Astrocyte of the spinal cord (primary cell): ENCODE data around the gene RFT1.

ENCODE experiments used
- DNase-seq: peaks from one replicate; pipeline ENCODE4 v3.0.0; 2011; ENCODE audit warnings: low read depth, low spot score
- H3K4me3 ChIP-seq: 2 replicates; pipeline ENCODE4 v1.5.1; 2011; ENCODE audit warnings: low read depth, mild to moderate bottlenecking, low read length, moderate library complexity
- in situ Hi-C: cut with HindIII; loops from 2 replicates; pipeline ENCODE4 v1.10.0; 2017; ENCODE audit warnings: low sequenced_read_pairs
- TF ChIP-seq, protein P1 (sequence below): IDR thresholded peaks from 2 replicates; pipeline ENCODE4 v1.5.1; 2012; ENCODE audit warnings: low read depth, mild to moderate bottlenecking, low read length, inconsistent platforms

RFT1 gene

GRCh38 chr3:53122933-53123305, 7.3 kb downstream of the RFT1 start:
- in situ Hi-C loops: no loop called here

DNA sequence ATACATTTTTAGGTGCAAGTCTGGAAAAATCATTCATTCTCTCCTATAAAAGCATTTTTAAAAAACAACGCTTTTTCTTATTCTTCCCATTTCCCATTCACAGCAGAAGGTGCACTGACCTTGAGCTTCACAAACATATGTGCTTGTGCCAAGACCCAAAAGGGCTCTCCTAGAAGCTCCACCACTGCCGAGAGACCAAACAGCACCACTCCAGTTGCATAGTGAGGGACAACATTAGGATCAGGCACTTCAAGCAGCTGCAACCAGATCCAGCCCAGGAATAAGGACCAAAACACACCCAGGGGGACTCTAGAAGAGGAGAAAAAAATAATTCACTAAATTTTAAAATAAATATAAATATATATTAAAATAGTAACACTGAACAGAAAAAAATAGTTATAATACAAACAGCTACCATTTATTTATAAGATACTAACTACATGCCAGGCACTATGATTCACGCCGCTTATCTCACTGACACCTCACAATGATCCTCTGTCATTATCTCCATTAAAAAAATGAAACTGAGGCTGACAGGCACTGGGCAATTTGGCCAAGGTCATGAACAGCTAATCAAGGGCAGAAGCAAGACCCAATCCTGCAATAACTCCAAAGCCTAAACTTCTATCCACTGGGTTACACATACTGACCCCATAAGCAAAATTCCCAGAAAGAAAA, 7.8 kb downstream of the RFT1 start:
- in situ Hi-C loops: no loop called here
- DNase-seq: no peak
- H3K4me3 ChIP-seq: no peak overlapping the region
- TF ChIP-seq, protein P1, sequence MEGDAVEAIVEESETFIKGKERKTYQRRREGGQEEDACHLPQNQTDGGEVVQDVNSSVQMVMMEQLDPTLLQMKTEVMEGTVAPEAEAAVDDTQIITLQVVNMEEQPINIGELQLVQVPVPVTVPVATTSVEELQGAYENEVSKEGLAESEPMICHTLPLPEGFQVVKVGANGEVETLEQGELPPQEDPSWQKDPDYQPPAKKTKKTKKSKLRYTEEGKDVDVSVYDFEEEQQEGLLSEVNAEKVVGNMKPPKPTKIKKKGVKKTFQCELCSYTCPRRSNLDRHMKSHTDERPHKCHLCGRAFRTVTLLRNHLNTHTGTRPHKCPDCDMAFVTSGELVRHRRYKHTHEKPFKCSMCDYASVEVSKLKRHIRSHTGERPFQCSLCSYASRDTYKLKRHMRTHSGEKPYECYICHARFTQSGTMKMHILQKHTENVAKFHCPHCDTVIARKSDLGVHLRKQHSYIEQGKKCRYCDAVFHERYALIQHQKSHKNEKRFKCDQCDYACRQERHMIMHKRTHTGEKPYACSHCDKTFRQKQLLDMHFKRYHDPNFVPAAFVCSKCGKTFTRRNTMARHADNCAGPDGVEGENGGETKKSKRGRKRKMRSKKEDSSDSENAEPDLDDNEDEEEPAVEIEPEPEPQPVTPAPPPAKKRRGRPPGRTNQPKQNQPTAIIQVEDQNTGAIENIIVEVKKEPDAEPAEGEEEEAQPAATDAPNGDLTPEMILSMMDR: no peak

More at GRCh38 chr3:53122933-53123305, 7.3 kb downstream of the RFT1 start:
- TF ChIP-seq, protein P1: no peak
- no peak overlapping the region for H3K4me3 ChIP-seq
- no peak for DNase-seq

DNA sequence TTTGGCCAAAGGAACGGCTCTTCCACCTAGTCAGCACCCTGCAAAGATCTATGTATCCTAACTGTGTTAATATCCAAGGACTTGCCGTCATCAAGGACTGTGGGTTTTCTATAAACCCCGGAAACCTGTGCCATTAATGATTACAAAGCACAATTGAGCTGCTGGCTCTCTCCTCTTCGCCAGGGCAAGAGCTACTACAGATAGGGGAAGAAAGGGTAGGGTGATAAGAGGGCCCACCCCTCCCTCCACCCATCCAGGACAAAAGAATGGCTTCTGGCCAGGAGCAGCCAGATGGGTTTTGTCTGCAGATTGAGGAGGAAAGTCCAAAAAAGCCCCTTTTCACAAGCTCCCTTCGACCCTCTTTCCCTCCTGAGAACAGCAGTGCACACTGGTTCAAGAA, 9.9 kb downstream of the RFT1 start:
- TF ChIP-seq, protein P1: no peak
- in situ Hi-C loops: no loop called here
- no peak for DNase-seq
- no peak overlapping the region for H3K4me3 ChIP-seq

GRCh38 chr3:53116956-53117355, 13.3 kb downstream of the RFT1 start:
- TF ChIP-seq, protein P1: no peak

GRCh38 chr3:53114412-53115074, 15.7 kb downstream of the RFT1 start:
- in situ Hi-C loops: no loop called here
- TF ChIP-seq, protein P1: no peak
- DNase-seq: no peak
- H3K4me3 ChIP-seq: no peak overlapping the region

More at GRCh38 chr3:53116956-53117355, 13.3 kb downstream of the RFT1 start:
- DNase-seq: no peak
- in situ Hi-C loops: no loop called here
- no peak overlapping the region for H3K4me3 ChIP-seq

DNA sequence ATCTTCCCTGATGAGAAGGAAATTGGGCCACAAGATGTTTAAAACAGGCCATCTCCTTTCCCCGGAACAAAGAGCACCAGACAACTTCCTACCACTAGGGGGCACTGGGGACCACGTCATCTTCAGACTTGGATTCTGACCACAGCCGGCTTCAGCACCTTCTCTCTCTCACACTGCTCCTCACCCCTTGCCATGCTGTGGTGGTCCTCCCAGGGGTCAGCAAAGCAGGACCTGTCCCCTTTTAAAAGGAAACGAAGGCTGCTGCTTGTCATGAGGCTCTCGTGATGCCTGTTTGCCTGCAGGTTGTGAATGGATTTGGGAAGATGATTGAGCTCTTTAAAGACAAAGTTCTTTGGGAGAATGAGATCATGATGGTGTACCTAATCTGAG, 16.2 kb downstream of the RFT1 start:
- in situ Hi-C loops: no loop called here
- no peak overlapping the region for H3K4me3 ChIP-seq
- peak; percentile 75 for DNase-seq
- TF ChIP-seq, protein P1: peak; percentile 94
